ENCODE results near the gene MGMT.

Gene MGMT

GRCh38 chr10:129761981-129762956 lies 295.2 kb downstream of the MGMT start:
- no peak for DNase-seq (ENCODE audit: low spot score)

- no peak for DNase-seq (ENCODE audit: low spot score)
These were observed 297.2 kb downstream of the MGMT start for GRCh38 chr10:129764011-129764900.

GRCh38 chr10:129764901-129765663 lies 298.0 kb downstream of the MGMT start:
- no peak for DNase-seq (ENCODE audit: low spot score)

DNA sequence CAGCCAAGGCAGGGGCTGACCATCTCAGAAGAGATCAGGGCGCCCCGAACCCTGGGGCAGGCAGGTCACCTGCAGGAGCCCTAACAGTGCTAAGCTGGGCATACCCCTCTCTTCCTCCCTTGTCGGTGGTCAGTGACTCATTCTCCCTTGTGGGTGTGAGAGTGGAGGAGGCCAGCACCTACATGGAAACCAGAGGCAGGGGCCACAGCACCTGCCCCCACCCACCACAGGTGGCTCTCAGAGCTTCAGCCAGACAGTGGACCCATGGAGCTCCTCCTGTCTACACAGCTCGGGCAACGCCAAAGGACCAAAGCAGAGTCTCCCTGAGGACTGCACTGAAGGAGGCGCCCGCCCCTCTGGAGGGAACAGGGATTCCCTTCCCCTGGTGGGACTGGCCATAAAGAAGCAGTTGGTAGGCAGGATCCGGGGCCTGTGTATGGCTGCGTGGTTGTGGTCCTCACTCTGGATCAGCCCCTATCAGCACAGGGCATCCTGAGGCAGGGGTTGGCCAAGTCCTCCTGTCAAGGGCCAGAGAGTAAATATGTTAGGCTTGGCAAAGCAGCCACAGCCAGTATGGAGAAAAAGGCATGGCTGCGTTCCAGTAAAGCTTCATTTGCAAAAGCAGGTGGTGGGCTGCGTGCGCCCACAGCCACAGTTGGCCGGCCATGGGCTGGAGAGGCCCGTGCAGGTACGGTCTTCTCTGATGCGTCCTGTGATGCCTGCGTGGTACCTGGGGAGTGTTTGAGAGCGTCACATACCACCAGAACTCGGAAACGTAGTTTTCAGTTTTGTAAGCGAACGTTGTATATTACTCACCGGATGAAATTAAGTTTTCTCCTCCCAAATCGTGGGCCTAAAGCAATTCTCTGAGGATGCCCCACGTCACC lies 298.9 kb downstream of the MGMT start:
- no peak for DNase-seq (ENCODE audit: low spot score)

DNA sequence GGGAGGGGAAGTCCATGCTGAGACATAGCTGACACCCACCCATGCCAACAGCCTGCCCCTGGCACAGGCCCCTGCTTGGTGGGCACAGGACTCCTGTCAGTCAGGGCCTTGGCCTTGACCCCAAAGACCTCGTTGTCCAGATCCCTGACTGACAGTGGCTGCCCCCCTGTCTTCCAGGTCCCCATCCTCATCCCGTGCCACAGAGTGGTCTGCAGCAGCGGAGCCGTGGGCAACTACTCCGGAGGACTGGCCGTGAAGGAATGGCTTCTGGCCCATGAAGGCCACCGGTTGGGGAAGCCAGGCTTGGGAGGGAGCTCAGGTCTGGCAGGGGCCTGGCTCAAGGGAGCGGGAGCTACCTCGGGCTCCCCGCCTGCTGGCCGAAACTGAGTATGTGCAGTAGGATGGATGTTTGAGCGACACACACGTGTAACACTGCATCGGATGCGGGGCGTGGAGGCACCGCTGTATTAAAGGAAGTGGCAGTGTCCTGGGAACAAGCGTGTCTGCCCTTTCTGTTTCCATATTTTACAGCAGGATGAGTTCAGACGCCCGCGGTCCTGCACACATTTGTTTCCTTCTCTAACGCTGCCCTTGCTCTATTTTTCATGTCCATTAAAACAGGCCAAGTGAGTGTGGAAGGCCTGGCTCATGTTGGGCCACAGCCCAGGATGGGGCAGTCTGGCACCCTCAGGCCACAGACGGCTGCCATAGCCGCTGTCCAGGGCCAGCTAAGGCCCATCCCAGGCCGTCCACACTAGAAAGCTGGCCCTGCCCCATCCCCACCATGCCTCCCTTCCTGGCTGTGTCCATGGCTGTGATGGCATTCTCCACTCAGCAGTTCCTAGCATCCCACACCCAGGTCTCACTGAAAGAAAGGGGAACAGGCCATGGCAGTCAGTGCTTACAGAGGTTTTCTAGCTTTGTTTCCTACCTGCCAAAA lies 299.8 kb downstream of the MGMT start:
- DNase-seq (ENCODE audit: low spot score) = no peak

- no peak for DNase-seq (ENCODE audit: low spot score)
These were observed 300.7 kb downstream of the MGMT start for GRCh38 chr10:129767751-129768150.

DNA sequence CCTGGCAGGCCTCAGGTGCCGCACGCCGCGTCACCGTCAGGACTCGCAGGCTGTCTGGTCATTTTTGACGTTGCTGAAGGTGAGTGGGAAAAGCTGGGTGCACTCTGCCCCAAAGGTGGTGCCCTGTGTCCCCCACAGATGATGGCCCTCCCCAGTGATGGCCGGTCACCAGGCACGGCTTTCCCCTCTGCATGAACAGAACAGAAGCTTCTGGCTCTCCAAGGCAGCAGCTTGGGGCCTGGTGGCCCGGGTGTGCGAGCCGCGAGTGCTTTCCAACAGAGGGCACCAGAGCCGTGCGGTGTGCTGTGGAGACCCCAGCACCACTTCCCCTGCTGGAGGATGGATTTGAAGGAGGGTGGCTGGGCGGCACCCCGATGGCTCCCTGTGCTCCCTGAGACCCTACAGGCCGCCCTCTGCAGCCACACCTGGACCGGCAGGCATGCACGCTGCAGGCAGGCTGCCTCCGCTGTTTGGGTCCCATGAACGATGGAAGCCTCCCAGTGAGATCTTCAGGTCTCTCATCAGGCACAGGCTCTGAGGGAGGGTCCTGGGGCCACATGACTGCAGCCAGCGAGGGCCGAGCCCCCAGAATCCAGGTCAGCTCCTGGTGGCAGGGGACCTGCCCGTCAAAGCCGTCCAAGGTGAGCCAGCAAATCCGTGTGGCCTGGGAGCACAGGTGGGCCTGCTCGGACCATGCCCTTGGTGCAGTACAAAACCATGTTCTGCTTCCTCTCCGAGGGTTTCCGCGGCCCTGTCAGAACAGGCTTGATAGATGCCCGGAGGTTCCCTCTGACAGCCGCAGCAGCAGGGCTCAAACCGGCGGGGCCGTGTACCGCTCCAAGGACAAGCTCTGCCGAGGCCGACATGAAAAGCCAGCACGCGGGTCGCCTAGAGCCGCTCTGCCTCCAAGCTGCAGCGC lies 301.7 kb downstream of the MGMT start:
- no peak for DNase-seq (ENCODE audit: low spot score)

GRCh38 chr10:129769381-129770116 lies 302.5 kb downstream of the MGMT start:
- no peak for DNase-seq (ENCODE audit: low spot score)

GRCh38 chr10:129770286-129770685 lies 303.2 kb downstream of the MGMT start:
- no peak for DNase-seq (ENCODE audit: low spot score)

GRCh38 chr10:129771024-129771423 lies 304.0 kb downstream of the MGMT start:
- DNase-seq (ENCODE audit: low spot score) = no peak

- no peak for DNase-seq (ENCODE audit: low spot score)
These were observed 304.5 kb downstream of the MGMT start for GRCh38 chr10:129771576-129771975.

DNA sequence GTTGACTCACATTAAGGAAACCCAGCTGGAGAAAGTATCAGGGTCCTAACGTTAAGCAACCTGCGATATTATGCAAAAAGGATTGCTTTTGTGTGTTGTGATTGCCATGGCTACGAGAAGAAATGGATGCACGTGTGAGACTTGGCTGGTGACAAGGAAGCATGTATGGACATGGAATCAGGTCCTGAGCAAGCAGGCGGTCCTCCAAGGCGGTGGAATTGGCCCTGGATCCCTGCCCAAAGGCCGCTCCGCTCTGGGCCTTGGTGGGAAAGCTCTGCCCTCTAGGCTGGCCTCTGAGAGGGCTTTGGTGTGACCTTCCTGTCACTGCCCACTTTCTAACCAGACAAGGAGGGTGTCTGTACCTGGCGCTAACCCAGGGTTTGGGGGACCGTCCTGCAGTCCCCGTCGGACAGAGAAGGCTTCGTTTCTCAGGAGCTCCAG lies 305.0 kb downstream of the MGMT start:
- no peak for DNase-seq (ENCODE audit: low spot score)

DNA sequence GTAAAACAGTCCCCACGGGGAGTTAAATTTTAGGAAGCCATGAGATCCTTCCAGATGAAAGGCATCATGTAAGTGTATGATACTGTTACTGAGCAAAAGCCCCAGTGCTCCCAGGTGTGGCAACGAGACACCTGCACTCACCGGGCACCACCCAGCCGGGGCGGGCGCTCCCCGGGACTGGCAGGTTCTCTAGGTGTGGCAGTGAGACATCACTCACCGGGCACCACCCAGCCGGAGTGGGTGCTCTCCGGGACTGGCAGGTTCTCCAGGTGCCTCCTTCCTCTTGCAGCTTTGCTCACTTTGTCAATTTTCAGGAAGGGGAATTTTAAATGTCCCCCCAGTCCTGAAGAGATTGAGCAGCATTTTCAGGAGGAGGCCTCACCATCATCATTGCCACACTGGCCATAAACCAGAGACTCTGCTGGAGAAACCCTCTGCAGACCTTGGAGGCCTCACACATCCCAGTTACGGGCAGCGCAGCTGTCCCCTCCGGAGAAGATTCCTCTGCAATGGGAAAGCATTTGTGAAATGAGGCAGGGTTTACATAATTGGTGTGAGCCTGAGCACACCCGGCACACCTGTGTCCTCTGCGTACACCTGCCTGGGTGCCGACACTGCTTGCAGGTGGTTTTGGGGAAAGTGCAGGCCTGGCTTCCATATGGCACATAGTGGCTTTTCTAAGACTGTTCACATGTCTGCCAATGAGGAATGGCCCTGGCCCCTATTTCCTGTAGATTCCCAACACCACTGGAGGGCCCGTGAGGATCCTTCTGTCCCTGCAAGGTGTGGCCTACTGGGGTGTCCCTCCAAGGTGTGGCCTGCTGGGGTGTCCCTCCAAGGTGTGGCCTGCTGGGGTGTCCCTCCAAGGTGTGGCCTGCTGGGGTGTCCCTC lies 305.7 kb downstream of the MGMT start:
- DNase-seq (ENCODE audit: low spot score) = no peak

- no peak for DNase-seq (ENCODE audit: low spot score)
These were observed 306.4 kb downstream of the MGMT start for GRCh38 chr10:129773359-129773990.

GRCh38 chr10:129774082-129774735 lies 307.2 kb downstream of the MGMT start:
- no peak for DNase-seq (ENCODE audit: low spot score)

Measured in germinal center (tissue), 1 donor.